OCI-LY1 (cell line): ENCODE results near the gene SH2D6.

Experiments used
- EZH2 ChIP-seq: fragments of 200-600 bp; sonication (generic), shearing (Covaris generic); IDR thresholded peaks from 2 replicates; pipeline ENCODE4 v1.8.0; 2017; ENCODE audit warnings: borderline replicate concordance, mixed run types, mild to moderate bottlenecking, antibody characterized with exemption, low read length, moderate library complexity, mixed read lengths
- TF ChIP-seq, protein P1 (sequence below): fragments of 200-600 bp; sonication (generic), shearing (Covaris generic); IDR thresholded peaks from 2 replicates; pipeline ENCODE4 v1.5.1; 2017; ENCODE audit warnings: mild to moderate bottlenecking, antibody characterized with exemption, low read length, moderate library complexity, mixed read lengths

GRCh38 chr2:85434696-85435095, 16.2 kb downstream of the SH2D6 start:
- TF ChIP-seq, protein P1, sequence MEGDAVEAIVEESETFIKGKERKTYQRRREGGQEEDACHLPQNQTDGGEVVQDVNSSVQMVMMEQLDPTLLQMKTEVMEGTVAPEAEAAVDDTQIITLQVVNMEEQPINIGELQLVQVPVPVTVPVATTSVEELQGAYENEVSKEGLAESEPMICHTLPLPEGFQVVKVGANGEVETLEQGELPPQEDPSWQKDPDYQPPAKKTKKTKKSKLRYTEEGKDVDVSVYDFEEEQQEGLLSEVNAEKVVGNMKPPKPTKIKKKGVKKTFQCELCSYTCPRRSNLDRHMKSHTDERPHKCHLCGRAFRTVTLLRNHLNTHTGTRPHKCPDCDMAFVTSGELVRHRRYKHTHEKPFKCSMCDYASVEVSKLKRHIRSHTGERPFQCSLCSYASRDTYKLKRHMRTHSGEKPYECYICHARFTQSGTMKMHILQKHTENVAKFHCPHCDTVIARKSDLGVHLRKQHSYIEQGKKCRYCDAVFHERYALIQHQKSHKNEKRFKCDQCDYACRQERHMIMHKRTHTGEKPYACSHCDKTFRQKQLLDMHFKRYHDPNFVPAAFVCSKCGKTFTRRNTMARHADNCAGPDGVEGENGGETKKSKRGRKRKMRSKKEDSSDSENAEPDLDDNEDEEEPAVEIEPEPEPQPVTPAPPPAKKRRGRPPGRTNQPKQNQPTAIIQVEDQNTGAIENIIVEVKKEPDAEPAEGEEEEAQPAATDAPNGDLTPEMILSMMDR = no peak
- TF ChIP-seq EZH2 = no peak
